ENCODE measurements around the gene MLXIPL. TPM values are rescaled to one million over a fixed set of nuclear protein-coding genes. Genes with fewer than 3 reads are reported as not detected.
"Not testable (repeated sequence)": the region's sequence is repeated elsewhere in the genome, so short reads cannot be mapped to it uniquely, and the experiment has no call there.

Gene MLXIPL
- total RNA-seq, 2 experiments from 2014 or later: not detected

DNA sequence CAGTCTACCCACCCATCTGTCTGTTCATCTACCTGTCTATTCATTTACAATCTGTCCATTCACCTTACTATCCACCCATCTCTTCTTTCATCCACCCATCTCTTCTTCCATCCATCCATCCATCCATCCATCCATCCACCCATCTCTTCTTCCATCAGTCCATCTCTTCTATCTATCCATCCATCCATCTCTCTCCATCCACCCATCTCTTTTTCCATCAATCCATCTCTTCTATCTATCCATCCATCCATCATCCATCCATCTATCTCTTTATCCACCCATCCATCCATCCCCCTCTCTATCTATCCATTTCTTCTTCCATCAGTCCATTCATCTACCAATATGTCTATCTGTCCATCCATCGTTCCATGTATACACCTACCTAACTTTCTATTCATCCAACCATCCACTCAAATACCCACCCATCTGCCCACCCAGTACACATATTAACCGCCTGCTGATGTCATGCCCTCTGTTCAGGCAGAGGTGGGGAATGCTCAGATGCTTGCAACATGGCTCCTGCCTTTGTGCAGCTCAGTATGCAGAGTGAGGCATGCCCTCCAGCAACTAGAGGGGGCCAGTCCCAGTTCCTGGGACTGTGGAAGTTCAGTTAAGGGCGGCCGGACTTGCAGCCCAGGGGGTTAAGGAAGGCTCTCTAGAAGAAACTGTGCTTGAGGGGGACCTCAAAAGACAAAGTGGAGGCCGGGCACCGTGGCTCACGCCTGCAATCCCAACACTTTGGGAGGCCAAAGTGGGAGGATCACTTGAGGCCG, 11.3 kb upstream of the MLXIPL start:
- H3K36me3 Mint-ChIP-seq (ENCODE audit: low read depth): no peaks in the 10 kb centered on the region

DNA sequence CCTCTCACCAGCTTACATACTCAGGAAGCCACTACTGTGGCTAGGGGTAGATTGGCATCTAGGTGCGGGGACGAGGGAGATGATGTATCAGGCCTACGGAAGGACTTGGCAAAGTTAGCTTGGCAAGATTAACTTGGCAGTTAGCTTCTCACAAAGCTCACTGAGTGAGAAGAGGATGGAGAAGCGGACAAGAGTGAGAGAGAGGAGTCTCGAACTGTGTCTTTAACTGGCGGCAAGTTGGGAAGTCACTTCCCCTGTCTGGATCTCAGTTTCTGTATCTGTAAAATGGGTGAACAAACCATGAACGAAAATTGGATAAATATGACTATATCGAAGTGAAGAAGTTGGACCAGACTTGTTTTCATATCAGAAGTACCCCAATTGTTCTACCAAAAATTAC, 9.5 kb upstream of the MLXIPL start:
- H3K36me3 Mint-ChIP-seq (ENCODE audit: low read depth): no peaks in the 10 kb centered on the region
- H3K4me3 Mint-ChIP-seq: no peak overlapping the region
- POLR2A ChIA-PET: no interaction called here
- no peak for DNase-seq
- H3K27me3 Mint-ChIP-seq: peaks cover 18% of the 10 kb centered on the region
- no peaks in the 10 kb centered on the region for H3K9me3 Mint-ChIP-seq
- CTCF ChIA-PET: no interaction called here
- H3K4me1 Mint-ChIP-seq: no peaks in the 10 kb centered on the region
- H3K27ac Mint-ChIP-seq: no peak overlapping the region

More for the DNA sequence above, 11.3 kb upstream of the MLXIPL start:
- ChIA-PET CTCF (no interaction called here), POLR2A (no interaction called here)
- no peak overlapping the region for H3K4me3 Mint-ChIP-seq
- no peaks in the 10 kb centered on the region for H3K9me3 Mint-ChIP-seq
- H3K4me1 Mint-ChIP-seq: no peaks in the 10 kb centered on the region
- DNase-seq: no peak
- H3K27me3 Mint-ChIP-seq: peaks cover 18% of the 10 kb centered on the region
- no peak overlapping the region for H3K27ac Mint-ChIP-seq

DNA sequence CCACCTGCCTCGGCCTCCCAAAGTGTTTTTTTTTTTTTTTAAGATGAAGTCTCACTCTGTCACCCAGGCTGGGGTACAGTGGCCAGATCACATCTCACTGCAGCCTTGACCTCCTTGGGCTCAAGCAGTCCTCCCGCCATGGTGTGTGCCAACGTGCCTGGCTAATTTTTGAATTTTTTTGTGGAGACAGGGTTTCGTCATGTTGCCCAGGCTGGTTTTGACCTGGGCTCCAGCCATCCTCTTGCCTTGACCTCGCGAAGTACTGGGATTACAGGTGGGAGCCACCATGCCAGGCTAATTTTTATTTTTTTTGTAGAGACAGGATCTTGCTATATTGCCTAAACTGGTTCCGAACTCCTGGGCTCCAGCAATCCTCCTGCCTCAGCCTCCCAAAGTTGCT, 9.0 kb upstream of the MLXIPL start:
- Mint-ChIP-seq H3K27me3 (peaks cover 24% of the 10 kb centered on the region), H3K9me3 (no peaks in the 10 kb centered on the region), H3K36me3 (ENCODE audit: low read depth) (no peaks in the 10 kb centered on the region), H3K4me1 (no peaks in the 10 kb centered on the region), H3K4me3 (no peak overlapping the region), H3K27ac (no peak overlapping the region)
- no peak for DNase-seq
- POLR2A ChIA-PET: no interaction called here
- CTCF ChIA-PET: no interaction called here

DNA sequence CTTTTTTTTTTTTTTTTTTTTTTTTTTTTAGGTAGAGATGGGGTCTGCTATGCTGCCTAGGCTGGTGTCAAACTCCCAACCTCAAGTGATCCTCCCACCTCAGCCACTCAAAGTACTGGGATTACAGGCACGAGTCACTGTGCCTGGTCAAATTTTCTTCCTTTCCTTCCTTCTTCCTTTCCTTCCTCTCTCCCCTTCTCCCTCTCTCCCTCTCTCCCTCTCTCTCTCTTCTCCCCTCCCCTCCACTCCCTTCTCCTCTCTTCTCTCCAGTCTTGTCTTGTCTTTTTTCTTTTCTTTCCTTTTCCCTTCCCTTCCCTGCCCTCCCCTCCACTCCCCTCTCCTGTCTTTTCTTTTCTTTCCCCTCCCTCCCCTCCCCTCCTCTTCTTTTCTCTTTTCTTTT, 7.2 kb upstream of the MLXIPL start:
- ChIA-PET CTCF (no interaction called here), POLR2A (interaction anchor here (1.5 kb wide), 1 partner anchor 14 kb away, joined by 3 read pairs; no protein-coding TSS in a partner anchor)
- peaks cover 33% of the 10 kb centered on the region for H3K27me3 Mint-ChIP-seq
- H3K4me3 Mint-ChIP-seq: no peak overlapping the region
- H3K36me3 Mint-ChIP-seq (ENCODE audit: low read depth): no peaks in the 10 kb centered on the region
- no peak overlapping the region for H3K27ac Mint-ChIP-seq
- no peaks in the 10 kb centered on the region for H3K9me3 Mint-ChIP-seq
- no peaks in the 10 kb centered on the region for H3K4me1 Mint-ChIP-seq
- no peak for DNase-seq

DNA sequence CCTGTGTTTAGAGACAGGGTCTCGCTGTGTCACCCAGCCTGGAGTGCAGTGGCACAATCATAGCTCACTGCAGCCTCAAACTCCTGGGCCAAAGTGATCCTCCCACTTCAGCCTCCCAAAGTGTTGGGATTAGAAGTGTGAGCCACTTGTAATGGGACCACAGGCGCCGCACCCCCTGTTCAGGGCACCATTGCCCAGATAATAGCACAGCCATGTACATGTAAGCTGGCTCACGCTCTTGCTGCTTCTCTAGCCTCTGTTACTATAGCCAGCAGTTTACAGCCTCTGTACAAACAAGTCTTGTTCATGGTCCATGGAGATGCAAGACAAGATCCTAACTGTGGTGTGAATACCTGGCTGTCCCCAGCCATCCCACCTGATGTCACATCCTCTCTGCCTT, 4.2 kb upstream of the MLXIPL start:
- H3K27ac Mint-ChIP-seq: no peak overlapping the region
- no peaks in the 10 kb centered on the region for H3K36me3 Mint-ChIP-seq (ENCODE audit: low read depth)
- no peak for DNase-seq
- CTCF ChIA-PET: interaction anchor here (0.6 to 2.6 kb wide), 4 partner anchors 78 to 108 kb away, joined by 3 to 16 read pairs (median 6); no protein-coding TSS in a partner anchor
- no peaks in the 10 kb centered on the region for H3K9me3 Mint-ChIP-seq
- POLR2A ChIA-PET: no interaction called here
- peaks cover under 1% of the 10 kb centered on the region for H3K4me1 Mint-ChIP-seq
- no peak overlapping the region for H3K4me3 Mint-ChIP-seq
- H3K27me3 Mint-ChIP-seq: peaks cover 35% of the 10 kb centered on the region

DNA sequence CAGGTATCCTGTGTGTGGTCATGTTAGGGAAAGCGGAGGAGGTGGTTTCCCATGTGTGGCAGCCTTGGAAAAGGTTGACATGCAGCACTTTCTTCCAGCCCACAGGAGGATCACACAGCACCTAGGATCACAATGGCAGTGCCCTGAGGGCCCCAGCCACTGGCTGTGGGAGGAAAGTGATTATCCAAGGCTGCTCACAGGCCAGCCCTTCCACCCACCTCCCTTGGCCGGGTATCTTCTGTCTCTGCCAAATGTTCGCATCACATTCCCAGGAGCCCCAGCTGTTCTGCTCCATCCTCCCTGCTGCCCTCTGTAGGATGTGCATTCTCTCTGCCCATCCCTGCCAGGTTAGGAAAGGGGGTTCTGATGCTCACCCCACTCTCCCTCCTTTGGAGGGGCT, 2.5 kb upstream of the MLXIPL start:
- Mint-ChIP-seq H3K9me3 (no peaks in the 10 kb centered on the region), H3K36me3 (ENCODE audit: low read depth) (no peaks in the 10 kb centered on the region), H3K27ac (no peak overlapping the region), H3K4me1 (peaks cover 2% of the 10 kb centered on the region), H3K4me3 (no peak overlapping the region), H3K27me3 (peaks cover 41% of the 10 kb centered on the region)
- ChIA-PET CTCF (interaction anchor here (1.7 kb wide), 1 partner anchor 20 kb away, joined by 6 read pairs; no protein-coding TSS in a partner anchor), POLR2A (no interaction called here)
- no peak for DNase-seq

DNA sequence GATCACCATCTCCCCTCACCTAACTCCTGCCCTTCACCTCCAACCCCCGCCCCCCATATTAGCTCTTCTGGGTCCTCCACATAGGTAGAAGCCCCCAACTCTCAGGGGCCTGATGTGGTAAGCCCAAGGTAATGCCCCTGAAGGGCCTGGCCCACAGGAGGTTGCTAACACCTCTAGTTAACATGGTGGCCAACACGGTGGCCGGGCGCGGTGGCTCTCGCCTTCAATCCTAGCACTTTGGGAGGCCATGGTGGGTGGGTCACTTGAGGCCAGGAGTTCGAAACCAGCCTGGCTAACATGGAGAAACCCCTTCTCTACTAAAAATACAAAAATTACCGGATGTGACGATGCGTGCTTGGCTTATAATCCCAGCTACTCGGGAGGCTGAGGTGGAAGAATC, 954 bp upstream of the MLXIPL start:
- ChIA-PET POLR2A (no interaction called here), CTCF (interaction anchor here (1.7 kb wide), 1 partner anchor 18 kb away, joined by 6 read pairs; no protein-coding TSS in a partner anchor)
- peaks cover 2% of the 10 kb centered on the region for H3K4me1 Mint-ChIP-seq
- H3K27ac Mint-ChIP-seq: no peak overlapping the region
- H3K4me3 Mint-ChIP-seq: no peak overlapping the region
- no peaks in the 10 kb centered on the region for H3K9me3 Mint-ChIP-seq
- peaks cover 44% of the 10 kb centered on the region for H3K27me3 Mint-ChIP-seq
- H3K36me3 Mint-ChIP-seq (ENCODE audit: low read depth): no peaks in the 10 kb centered on the region
- no peak for DNase-seq

DNA sequence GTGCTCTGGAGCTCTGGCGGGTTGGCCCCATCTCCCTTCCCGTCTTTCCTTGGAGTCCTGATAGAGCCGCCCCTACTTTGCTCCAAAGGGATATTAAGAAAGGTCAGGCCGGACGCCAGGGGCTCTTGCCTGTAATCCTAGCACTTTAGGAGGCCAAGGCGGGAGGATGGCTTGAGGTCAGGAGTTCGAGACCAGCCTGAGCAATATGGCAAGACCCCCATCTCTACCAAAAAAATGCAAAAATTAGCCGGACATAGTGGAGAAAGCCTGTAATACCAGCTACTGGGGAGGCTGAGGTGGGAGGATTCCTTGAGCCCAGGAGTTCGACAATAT, 313 bp upstream of the MLXIPL start:
- POLR2A ChIA-PET: no interaction called here
- Mint-ChIP-seq H3K4me1 (peaks cover 2% of the 10 kb centered on the region), H3K36me3 (ENCODE audit: low read depth) (no peaks in the 10 kb centered on the region), H3K27ac (no peak overlapping the region), H3K27me3 (peaks cover 44% of the 10 kb centered on the region), H3K4me3 (no peak overlapping the region), H3K9me3 (no peaks in the 10 kb centered on the region)
- no peak for DNase-seq
- CTCF ChIA-PET: interaction anchor here (0.6 kb wide), 1 partner anchor 373 kb away, joined by 3 read pairs; no protein-coding TSS in a partner anchor

DNA sequence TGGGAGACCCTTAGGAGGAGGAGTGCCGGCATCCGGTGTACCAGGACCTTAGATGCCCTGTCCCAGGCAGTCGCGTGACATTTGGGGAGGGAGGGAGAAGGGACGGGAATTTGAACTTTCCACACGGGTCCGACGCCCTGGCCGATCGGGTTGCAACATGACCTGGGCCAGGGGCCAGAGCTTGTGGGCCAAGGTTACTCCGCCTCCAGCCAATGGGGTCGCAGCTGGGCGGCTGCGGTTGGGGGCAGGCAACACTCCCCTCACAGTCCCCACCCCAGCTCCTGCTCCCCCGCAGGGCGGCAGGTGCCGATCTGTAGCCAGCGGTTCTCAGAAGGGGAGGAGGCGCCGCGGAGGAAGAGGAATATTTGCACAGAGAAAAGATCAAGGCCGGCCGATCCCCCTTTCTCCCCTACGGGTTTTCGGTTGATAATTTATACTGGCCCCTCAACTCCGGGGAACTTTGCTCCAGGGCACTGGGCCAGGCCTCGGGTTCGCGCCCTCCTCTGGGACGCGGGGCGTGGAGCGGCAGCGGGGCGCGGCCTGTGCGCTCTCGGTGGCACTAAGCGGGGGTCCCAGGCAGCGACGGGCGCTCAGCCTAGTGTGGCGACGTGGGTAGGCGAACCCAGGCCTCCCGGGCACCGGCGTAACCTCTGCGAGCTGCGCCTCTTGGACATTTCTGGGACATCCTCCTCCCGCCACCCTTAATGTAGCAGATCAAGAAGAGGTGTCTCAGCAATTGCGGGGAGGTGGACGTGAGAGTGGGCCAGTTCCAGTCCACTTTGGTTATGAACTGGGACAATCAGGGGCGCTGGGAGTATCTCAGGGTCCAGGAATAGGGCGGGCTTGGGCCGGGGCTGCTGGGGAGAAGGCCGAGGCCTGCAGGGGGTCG, 1.2 kb downstream of the MLXIPL start:
- CTCF ChIA-PET: interaction anchor here (1.6 kb wide), 1 partner anchor 16 kb away, joined by 5 read pairs; no protein-coding TSS in a partner anchor
- Mint-ChIP-seq H3K9me3 (no peaks in the 10 kb centered on the region), H3K4me1 (peaks cover 2% of the 10 kb centered on the region), H3K36me3 (ENCODE audit: low read depth) (no peaks in the 10 kb centered on the region), H3K4me3 (no peak overlapping the region), H3K27ac (no peak overlapping the region), H3K27me3 (peaks cover 37% of the 10 kb centered on the region)
- POLR2A ChIA-PET: no interaction called here
- no peak for DNase-seq

DNA sequence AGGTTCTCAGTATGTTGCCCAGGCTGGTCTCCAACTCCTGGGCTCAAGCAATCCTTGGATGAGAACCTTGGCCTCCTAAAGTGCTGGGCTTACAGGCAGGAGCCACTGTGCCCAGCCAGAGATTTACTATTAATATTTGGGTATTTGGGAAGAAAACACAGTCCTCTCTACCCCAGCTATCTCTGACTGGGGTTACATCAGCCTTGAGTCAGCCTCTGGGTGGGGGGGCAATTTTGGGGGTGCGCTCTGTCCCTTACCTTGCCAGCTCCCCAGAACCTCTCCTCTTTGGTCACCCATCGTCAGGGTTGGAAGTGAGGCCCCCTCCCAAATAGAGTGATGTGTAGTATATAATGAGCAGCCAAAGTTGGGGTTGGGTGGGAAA, 1.8 kb downstream of the MLXIPL start:
- H3K9me3 Mint-ChIP-seq: no peaks in the 10 kb centered on the region
- peaks cover 30% of the 10 kb centered on the region for H3K27me3 Mint-ChIP-seq
- peaks cover 2% of the 10 kb centered on the region for H3K4me1 Mint-ChIP-seq
- DNase-seq: no peak
- CTCF ChIA-PET: interaction anchor here (1.6 kb wide), 1 partner anchor 16 kb away, joined by 5 read pairs; no protein-coding TSS in a partner anchor
- no peak overlapping the region for H3K4me3 Mint-ChIP-seq
- H3K27ac Mint-ChIP-seq: no peak overlapping the region
- no peaks in the 10 kb centered on the region for H3K36me3 Mint-ChIP-seq (ENCODE audit: low read depth)
- POLR2A ChIA-PET: no interaction called here

DNA sequence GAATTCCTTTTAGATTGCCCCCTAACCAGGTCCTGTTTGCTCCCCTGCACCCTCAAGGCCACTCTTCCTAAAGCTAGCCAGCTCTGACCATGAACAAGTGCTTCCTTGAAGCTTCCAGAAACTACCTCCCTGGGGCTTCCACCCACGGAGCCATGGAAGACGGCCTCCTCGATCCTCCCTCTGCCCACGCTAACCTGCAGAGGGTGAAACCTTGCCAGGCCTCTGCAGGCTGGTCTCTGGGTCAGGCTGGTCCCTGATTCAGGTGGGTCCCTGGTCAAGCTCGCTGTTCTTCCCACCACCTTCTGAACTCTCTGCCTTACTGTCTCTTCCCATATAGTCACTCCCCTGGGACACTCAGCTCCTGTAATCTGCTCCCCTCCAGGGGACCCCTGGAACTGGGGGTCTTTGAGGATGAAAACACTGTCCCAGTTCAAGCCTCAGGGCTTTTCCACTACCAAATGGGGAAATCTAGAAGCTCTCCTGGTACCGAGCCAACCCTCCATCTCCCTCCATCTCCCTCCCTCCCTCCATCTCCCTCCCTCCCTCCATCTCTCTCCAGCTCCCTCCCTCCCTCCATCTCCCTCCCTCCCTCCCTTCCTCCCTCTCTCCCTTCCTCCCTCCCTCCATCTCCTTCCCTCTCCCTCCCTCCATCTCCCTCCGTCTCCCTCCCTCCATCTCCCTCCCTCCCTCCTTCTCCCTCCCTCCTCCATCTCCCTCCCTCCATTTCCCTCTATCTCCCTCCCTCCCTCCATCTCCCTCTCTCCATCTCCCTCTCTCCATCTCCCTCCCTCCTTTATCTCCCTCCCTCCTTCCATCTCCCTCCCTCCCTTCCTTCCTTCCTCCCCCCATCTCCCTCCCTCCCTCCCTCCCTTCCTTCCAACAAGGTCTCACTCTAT, 2.9 kb downstream of the MLXIPL start:
- CTCF ChIA-PET: interaction anchor here (1.6 to 1.8 kb wide), 3 partner anchors 12 to 15 kb away, joined by 3 to 6 read pairs (median 5); no protein-coding TSS in a partner anchor
- H3K9me3 Mint-ChIP-seq: no peaks in the 10 kb centered on the region
- no peak overlapping the region for H3K27ac Mint-ChIP-seq

DNA sequence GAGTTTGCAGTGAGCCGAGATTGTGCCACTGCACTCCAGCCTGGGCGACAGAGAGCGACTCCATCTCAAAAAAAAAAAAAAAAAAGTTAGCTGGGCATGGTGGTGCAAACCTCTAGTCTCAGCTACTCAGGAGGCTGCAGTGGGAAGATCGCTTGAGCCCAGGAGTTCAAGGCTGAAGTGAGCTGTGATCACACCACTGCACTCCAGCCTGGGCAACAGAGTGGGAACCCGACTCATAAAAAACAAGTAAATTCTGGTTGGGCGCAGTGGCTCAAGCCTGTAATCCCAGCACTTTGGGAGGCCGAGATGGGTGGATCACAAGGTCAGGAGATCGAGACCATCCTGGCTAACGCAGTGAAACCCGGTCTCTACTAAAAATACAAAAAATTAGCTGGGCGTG, 4.9 kb downstream of the MLXIPL start:
- H3K27me3 Mint-ChIP-seq: peaks cover 23% of the 10 kb centered on the region
- DNase-seq; H3K4me3 Mint-ChIP-seq; H3K27ac Mint-ChIP-seq; H3K36me3 Mint-ChIP-seq (ENCODE audit: low read depth); H3K9me3 Mint-ChIP-seq; H3K4me1 Mint-ChIP-seq; POLR2A ChIA-PET: not testable (repeated sequence)
- CTCF ChIA-PET: interaction anchor here (1.0 to 1.8 kb wide), 2 partner anchors 12 to 115 kb away, joined by 3 to 6 read pairs; no protein-coding TSS in a partner anchor

More for the DNA sequence above, 2.9 kb downstream of the MLXIPL start:
- Mint-ChIP-seq H3K4me1 (peaks cover 2% of the 10 kb centered on the region), H3K4me3 (no peak overlapping the region), H3K36me3 (ENCODE audit: low read depth) (no peaks in the 10 kb centered on the region), H3K27me3 (peaks cover 29% of the 10 kb centered on the region)
- POLR2A ChIA-PET: no interaction called here
- DNase-seq: no peak
